Raji (cell line): ENCODE data around the gene USP6.

Experiments
- POLR2A ChIP-seq: IDR thresholded peaks from 2 replicates; pipeline ENCODE4 v1.6.1; 2011; ENCODE audit warnings: low read depth, low read length, control low read depth; ENCODE audit not compliant: insufficient read depth

USP6 gene

GRCh38 chr17:5220074-5220473 is 104.2 kb downstream of the USP6 start:
- TF ChIP-seq POLR2A = no peak
